Gastrocnemius medialis (tissue), 4 donors: ENCODE results near the gene ENTHD1. TPM values are rescaled to one million over a fixed set of nuclear protein-coding genes. Genes with fewer than 3 reads are reported as not detected.

ENCODE experiments used
- ATAC-seq, 2 donors: fragments of 150-250 bp; one replicate each; pipeline ENCODE4 v1.9.1; 2016
- DNase-seq, 2 donors: peaks; one replicate each; pipeline ENCODE4 v3.0.0-alpha.2; 2019
- H3K27ac ChIP-seq, 4 donors: fragments of 200-600 bp; sonication (generic); 1 replicate in 1 of 4; 2 replicates in 3 of 4; pipeline ENCODE4 v1.5.1; 2016 to 2018; ENCODE audit warnings: mild to moderate bottlenecking in 2 of 4, moderate library complexity in 1 of 4
- H3K27me3 ChIP-seq, 3 donors: fragments of 200-600 bp; sonication (generic) in 2 of 3; 1 replicate in 1 of 3; 2 replicates in 2 of 3; pipeline versions ENCODE4 v1.5.1 to v1.6.0; 2016 to 2019; ENCODE audit warnings: mild to moderate bottlenecking in 1 of 3, moderate library complexity in 1 of 3
- H3K36me3 ChIP-seq, 2 donors: fragments of 200-600 bp; sonication (generic) in 1 of 2; one replicate each; pipeline ENCODE4 v1.5.1; 2017 to 2018
- H3K4me1 ChIP-seq, 2 donors: fragments of 200-600 bp; sonication (generic) in 1 of 2; one replicate each; pipeline ENCODE4 v1.5.1; 2016 to 2017; ENCODE audit warnings: mild to moderate bottlenecking in 2 of 2
- H3K4me3 ChIP-seq, 4 donors: fragments of 200-600 bp; sonication (generic) in 3 of 4; 1 replicate in 1 of 4; 2 replicates in 3 of 4; pipeline ENCODE4 v1.5.1; 2016 to 2019; ENCODE audit warnings: mild to moderate bottlenecking in 2 of 4
- H3K9me3 ChIP-seq, 3 donors: fragments of 200-600 bp; sonication (generic) in 2 of 3; 1 replicate in 1 of 3; 2 replicates in 2 of 3; pipeline ENCODE4 v1.5.1; 2016 to 2019
- CTCF ChIP-seq, 5 experiments: fragments of 450-650 bp in 3 of 5; fragments of 200-600 bp in 2 of 5; sonication (generic) in 2 of 5; IDR thresholded peaks in 4 of 5; conservative IDR thresholded peaks in 1 of 5; 1 replicate in 4 of 5; 2 replicates in 1 of 5; pipeline ENCODE4 v1.5.1; 2016 to 2019; ENCODE audit warnings: antibody characterized with exemption in 5 of 5, mild to moderate bottlenecking in 3 of 5, moderate library complexity in 3 of 5
- POLR2A ChIP-seq, 2 donors: fragments of 450-650 bp; IDR thresholded peaks; one replicate each; pipeline ENCODE4 v1.6.1; 2017; ENCODE audit warnings: antibody characterized with exemption in 2 of 2, mild to moderate bottlenecking in 2 of 2, moderate library complexity in 2 of 2
- in situ Hi-C, 4 donors: fragments of 200-750 bp; cut with MboI; loops; one replicate each; pipeline versions ENCODE4 v1.15.0 to v1.8.0; 2017; ENCODE audit warnings: low sequenced_read_pairs in 4 of 4
- intact Hi-C: fragments of 100-400 bp; cut with DNase I; formaldehyde crosslinking; loops from one replicate; pipeline ENCODE4 v1.15.1; 2023; ENCODE audit warnings: low total_unique reads
- total RNA-seq, 4 donors: library from RNA; depleted of rRNA; stranded (reverse); fragments of >200 nt; gene quantifications; one replicate each; pipeline versions ENCODE4 v1.1.0 to v1.2.3, GENCODE V29; 2016

The ENTHD1 gene
- total RNA-seq, 4 donors from 2014 or later, result not detected

- no peak overlapping the region for H3K4me3 ChIP-seq
- no peak overlapping the region for H3K27ac ChIP-seq
- in situ Hi-C loops (no loop called here), intact Hi-C loops (no loop called here)
- no peaks in the 10 kb centered on the region for H3K4me1 ChIP-seq
- no peaks in the 10 kb centered on the region for H3K9me3 ChIP-seq
- TF ChIP-seq POLR2A (IDR thresholded peaks at IDR 0.05), result no peak
- no peak for TF ChIP-seq CTCF (IDR thresholded peaks at IDR 0.05 in 4 of 5, conservative IDR thresholded peaks at IDR 0.05 in 1 of 5)
- H3K36me3 ChIP-seq, result no peaks in the 10 kb centered on the region
- H3K27me3 ChIP-seq, result no peaks in the 10 kb centered on the region
- DNase-seq (no peak), ATAC-seq (no peak)
Observed at GRCh38 chr22:39716534-39716933, 177.0 kb downstream of the ENTHD1 start.

GRCh38 chr22:39715778-39716495 is 177.6 kb downstream of the ENTHD1 start:
- Histone ChIP-seq H3K4me3 (no peak overlapping the region), H3K36me3 (no peaks in the 10 kb centered on the region), H3K27ac (no peak overlapping the region), H3K4me1 (no peaks in the 10 kb centered on the region), H3K9me3 (no peaks in the 10 kb centered on the region), H3K27me3 (no peaks in the 10 kb centered on the region)
- no peak for TF ChIP-seq CTCF (IDR thresholded peaks at IDR 0.05 in 4 of 5, conservative IDR thresholded peaks at IDR 0.05 in 1 of 5)
- TF ChIP-seq POLR2A (IDR thresholded peaks at IDR 0.05), result no peak
- no peak for ATAC-seq
- no peak for DNase-seq
- intact Hi-C loops, result no loop called here
- in situ Hi-C loops, result no loop called here

- in situ Hi-C loops, result no loop called here
- TF ChIP-seq CTCF (IDR thresholded peaks at IDR 0.05 in 4 of 5, conservative IDR thresholded peaks at IDR 0.05 in 1 of 5), result no peak
- TF ChIP-seq POLR2A (IDR thresholded peaks at IDR 0.05), result no peak
- DNase-seq (no peak), ATAC-seq (no peak)
- Histone ChIP-seq H3K27me3 (no peaks in the 10 kb centered on the region), H3K4me1 (peaks cover 0 to 3% of the 10 kb centered on the region in 2 donors), H3K36me3 (no peaks in the 10 kb centered on the region), H3K4me3 (no peak overlapping the region), H3K27ac (no peak overlapping the region), H3K9me3 (no peaks in the 10 kb centered on the region)
- intact Hi-C loops, result no loop called here
Observed at GRCh38 chr22:39714321-39714720, 179.2 kb downstream of the ENTHD1 start.

- no peak for TF ChIP-seq POLR2A (IDR thresholded peaks at IDR 0.05)
- ATAC-seq (no peak), DNase-seq (no peak)
- intact Hi-C loops, result no loop called here
- peaks cover 0 to 3% of the 10 kb centered on the region in 2 donors for H3K4me1 ChIP-seq
- H3K36me3 ChIP-seq, result no peaks in the 10 kb centered on the region
- no peaks in the 10 kb centered on the region for H3K27me3 ChIP-seq
- H3K4me3 ChIP-seq, result no peak overlapping the region
- H3K27ac ChIP-seq, result no peak overlapping the region
- H3K9me3 ChIP-seq, result no peaks in the 10 kb centered on the region
- in situ Hi-C loops, result no loop called here
Observed at GRCh38 chr22:39713799-39714290, 179.7 kb downstream of the ENTHD1 start.

- no peak for TF ChIP-seq CTCF (IDR thresholded peaks at IDR 0.05 in 4 of 5, conservative IDR thresholded peaks at IDR 0.05 in 1 of 5)
- no peak for TF ChIP-seq POLR2A (IDR thresholded peaks at IDR 0.05)
- ATAC-seq, result no peak
- in situ Hi-C loops, result no loop called here
Observed at GRCh38 chr22:39712751-39713525, 180.6 kb downstream of the ENTHD1 start.

More at GRCh38 chr22:39712751-39713525, 180.6 kb downstream of the ENTHD1 start:
- intact Hi-C loops, result no loop called here
- Histone ChIP-seq H3K27me3 (no peaks in the 10 kb centered on the region), H3K36me3 (no peaks in the 10 kb centered on the region), H3K27ac (no peak overlapping the region), H3K4me1 (peaks cover 0 to 3% of the 10 kb centered on the region in 2 donors), H3K9me3 (no peaks in the 10 kb centered on the region), H3K4me3 (no peak overlapping the region)
- DNase-seq, result no peak
